ENCODE data around the gene RPL7A.
"Not testable (repeated sequence)": the region's sequence is repeated elsewhere in the genome, so short reads cannot be mapped to it uniquely, and the experiment has no call there.

GRCh38 chr9:133377280-133377679 lies 29.3 kb downstream of the RPL7A start:
- TF ChIP-seq CTCF (IDR thresholded peaks at IDR 0.05); NFE2L1 (CRISPR knock-in tag; IDR thresholded peaks at IDR 0.05); CREB1 (CRISPR knock-in tag; IDR thresholded peaks at IDR 0.05); ESRRA (CRISPR knock-in tag; IDR thresholded peaks at IDR 0.05; ENCODE audit: borderline replicate concordance): not testable (repeated sequence)

All from WTC11 (cell line).